ENCODE data around the gene PTOV1.

- TF ChIP-seq CTCF (IDR thresholded peaks at IDR 0.05; ENCODE audit: poor library complexity), result no peak
- no peak for TF ChIP-seq EZH2 (IDR thresholded peaks at IDR 0.05; ENCODE audit: borderline replicate concordance)
- no peak for TF ChIP-seq EZH2phosphoT487 (IDR thresholded peaks at IDR 0.05; ENCODE audit: low read depth, severe bottlenecking, unreplicated experiment)
Observed at GRCh38 chr19:49876422-49877019, 25.6 kb downstream of the PTOV1 start.
